Trophoblast cell (in vitro differentiated cells and primary cell): Measurements from ENCODE around the gene RFX3.

Experiments
- DNase-seq, 2 donors: peaks; one replicate each; pipeline ENCODE4 v3.0.0-alpha.2; 2016
- H2AFZ ChIP-seq: 2 replicates; pipeline ENCODE4 v1.6.1; 2013; ENCODE audit warnings: low read length, moderate library complexity, mild to moderate bottlenecking; ENCODE audit not compliant: insufficient read depth, poor library complexity
- H2AK5ac ChIP-seq: 2 replicates; pipeline ENCODE4 v1.6.1; 2013; ENCODE audit warnings: mild to moderate bottlenecking, low read length
- H2BK120ac ChIP-seq: 2 replicates; pipeline ENCODE4 v1.6.1; 2013; ENCODE audit warnings: low read length, mild to moderate bottlenecking, moderate library complexity; ENCODE audit not compliant: insufficient read depth, poor library complexity
- H2BK12ac ChIP-seq: 2 replicates; pipeline ENCODE4 v1.6.1; 2013; ENCODE audit warnings: mild to moderate bottlenecking, low read length, moderate library complexity
- H2BK5ac ChIP-seq: 2 replicates; pipeline ENCODE4 v1.6.1; 2013; ENCODE audit warnings: low read length, low read depth, moderate library complexity, mild to moderate bottlenecking; ENCODE audit not compliant: poor library complexity
- H3K14ac ChIP-seq: 2 replicates; pipeline ENCODE4 v1.6.1; 2013; ENCODE audit warnings: mild to moderate bottlenecking, low read length
- H3K18ac ChIP-seq: 2 replicates; pipeline ENCODE4 v1.6.1; 2013; ENCODE audit warnings: mild to moderate bottlenecking, low read length
- H3K23ac ChIP-seq: 2 replicates; pipeline ENCODE4 v1.6.1; 2013; ENCODE audit warnings: low read length
- H3K27ac ChIP-seq: 2 replicates; pipeline ENCODE4 v1.5.1; 2013; ENCODE audit warnings: low read depth, mild to moderate bottlenecking, inconsistent platforms, low read length, moderate library complexity
- H3K27me3 ChIP-seq: 2 replicates; pipeline ENCODE4 v1.6.1; 2013; ENCODE audit warnings: inconsistent platforms, mild to moderate bottlenecking, low read length, moderate library complexity; ENCODE audit not compliant: insufficient read depth
- H3K36me3 ChIP-seq, 2 experiments: 1 replicate in 1 of 2; 2 replicates in 1 of 2; pipeline ENCODE4 v1.6.1; 2013; ENCODE audit warnings: low read length in 2 of 2, mild to moderate bottlenecking in 2 of 2, moderate library complexity in 1 of 2; ENCODE audit not compliant: insufficient read depth in 2 of 2, control insufficient read depth in 1 of 2
- H3K4ac ChIP-seq: 2 replicates; pipeline ENCODE4 v1.6.1; 2013; ENCODE audit warnings: low read depth, mild to moderate bottlenecking, low read length, moderate library complexity
- H3K4me1 ChIP-seq, 2 experiments: 1 replicate in 1 of 2; 2 replicates in 1 of 2; pipeline ENCODE4 v1.6.1; 2013; ENCODE audit warnings: low read length in 2 of 2, mild to moderate bottlenecking in 2 of 2, moderate library complexity in 1 of 2; ENCODE audit not compliant: insufficient read depth in 2 of 2, control insufficient read depth in 1 of 2
- H3K4me2 ChIP-seq: 2 replicates; pipeline ENCODE4 v1.6.1; 2013; ENCODE audit warnings: inconsistent platforms, mild to moderate bottlenecking, low read length, moderate library complexity
- H3K4me3 ChIP-seq: 2 replicates; pipeline ENCODE4 v1.5.1; 2013; ENCODE audit warnings: mild to moderate bottlenecking, low read depth, low read length, inconsistent platforms
- H3K79me1 ChIP-seq: one replicate; pipeline ENCODE4 v1.6.1; 2013; ENCODE audit warnings: low read length
- H3K79me2 ChIP-seq: 2 replicates; pipeline ENCODE4 v1.6.1; 2013; ENCODE audit warnings: low read length, mild to moderate bottlenecking; ENCODE audit not compliant: control insufficient read depth, insufficient read depth, poor library complexity
- H3K9ac ChIP-seq: 2 replicates; pipeline ENCODE4 v1.6.1; 2013; ENCODE audit warnings: mild to moderate bottlenecking, low read length
- H3K9me3 ChIP-seq: 2 replicates; pipeline ENCODE4 v1.6.1; 2013; ENCODE audit warnings: low read depth, mild to moderate bottlenecking, control low read depth, inconsistent platforms, low read length; ENCODE audit not compliant: insufficient read depth
- H4K12ac ChIP-seq: 2 replicates; pipeline ENCODE4 v1.6.1; 2013; ENCODE audit warnings: low read depth, mild to moderate bottlenecking, low read length, moderate library complexity
- H4K8ac ChIP-seq: 2 replicates; pipeline ENCODE4 v1.6.1; 2013; ENCODE audit warnings: low read depth, mild to moderate bottlenecking, low read length, moderate library complexity
- H4K91ac ChIP-seq: one replicate; pipeline ENCODE4 v1.6.1; 2013; ENCODE audit warnings: low read depth, mild to moderate bottlenecking, low read length, moderate library complexity
- WGBS: extraction: QIAGEN DNeasy Blood & Tissue Kit; methylation state at CpG from one replicate; pipeline ENCODE4 v1.1.7; 2013; ENCODE audit warnings: missing lambda C conversion rate; ENCODE audit not compliant: insufficient read length, insufficient coverage; ENCODE audit errors: extremely low coverage; 5-methylcytosine and 5-hydroxymethylcytosine counted together

The RFX3 gene

GRCh38 chr9:3205421-3206095 is 320.2 kb downstream of the RFX3 start:
- H3K79me1 ChIP-seq, result no peaks in the 10 kb centered on the region
- H2AFZ ChIP-seq, result no peak overlapping the region
- H4K91ac ChIP-seq, result no peak overlapping the region
- no peaks in the 10 kb centered on the region for H3K27me3 ChIP-seq
- no peaks in the 10 kb centered on the region for H3K79me2 ChIP-seq
- DNase-seq, result no peak
- no peak overlapping the region for H3K27ac ChIP-seq
- H2BK5ac ChIP-seq, result no peak overlapping the region
- H2BK12ac ChIP-seq, result no peak overlapping the region
- H4K12ac ChIP-seq, result no peak overlapping the region
- no CpG with 5 or more reads among the region's 1 CpG for WGBS
- no peak overlapping the region for H3K18ac ChIP-seq
- no peaks in the 10 kb centered on the region for H3K4me1 ChIP-seq
- H3K4me2 ChIP-seq, result no peak overlapping the region
- H3K36me3 ChIP-seq, result no peaks in the 10 kb centered on the region
- no peak overlapping the region for H2AK5ac ChIP-seq
- H2BK120ac ChIP-seq, result no peak overlapping the region
- H3K23ac ChIP-seq, result no peak overlapping the region
- H3K4ac ChIP-seq, result no peak overlapping the region
- no peaks in the 10 kb centered on the region for H3K9me3 ChIP-seq
- no peak overlapping the region for H3K9ac ChIP-seq
- H4K8ac ChIP-seq, result no peak overlapping the region
- H3K14ac ChIP-seq, result no peak overlapping the region
- no peak overlapping the region for H3K4me3 ChIP-seq

GRCh38 chr9:3200331-3200774 is 325.4 kb downstream of the RFX3 start:
- H4K91ac ChIP-seq, result no peak overlapping the region
- no peak for DNase-seq
- no peak overlapping the region for H3K4ac ChIP-seq
- no peaks in the 10 kb centered on the region for H3K79me1 ChIP-seq
- no peaks in the 10 kb centered on the region for H3K4me1 ChIP-seq
- H2BK5ac ChIP-seq, result no peak overlapping the region
- H3K36me3 ChIP-seq, result no peaks in the 10 kb centered on the region
- H2BK120ac ChIP-seq, result no peak overlapping the region
- H3K18ac ChIP-seq, result no peak overlapping the region
- no peak overlapping the region for H2AK5ac ChIP-seq
- H4K8ac ChIP-seq, result no peak overlapping the region
- H3K23ac ChIP-seq, result no peak overlapping the region
- no peak overlapping the region for H3K4me3 ChIP-seq
- no peak overlapping the region for H2BK12ac ChIP-seq
- H4K12ac ChIP-seq, result no peak overlapping the region
- H3K79me2 ChIP-seq, result no peaks in the 10 kb centered on the region
- no peaks in the 10 kb centered on the region for H3K9me3 ChIP-seq
- H3K27ac ChIP-seq, result no peak overlapping the region
- H3K27me3 ChIP-seq, result no peaks in the 10 kb centered on the region
- H3K14ac ChIP-seq, result no peak overlapping the region
- no peak overlapping the region for H3K4me2 ChIP-seq
- no CpG with 5 or more reads among the region's 4 CpGs for WGBS
- no peak overlapping the region for H3K9ac ChIP-seq
- H2AFZ ChIP-seq, result no peak overlapping the region

- H3K4me2 ChIP-seq, result no peak overlapping the region
- no CpG with 5 or more reads among the region's 4 CpGs for WGBS
- no peak overlapping the region for H4K91ac ChIP-seq
- no peak overlapping the region for H3K4ac ChIP-seq
- H3K23ac ChIP-seq, result no peak overlapping the region
- H3K27ac ChIP-seq, result no peak overlapping the region
- H3K4me1 ChIP-seq, result no peaks in the 10 kb centered on the region
- DNase-seq, result no peak
- no peak overlapping the region for H3K18ac ChIP-seq
- no peak overlapping the region for H2BK5ac ChIP-seq
- no peaks in the 10 kb centered on the region for H3K79me1 ChIP-seq
- H2BK120ac ChIP-seq, result no peak overlapping the region
- H3K9me3 ChIP-seq, result no peaks in the 10 kb centered on the region
- no peak overlapping the region for H3K9ac ChIP-seq
- no peak overlapping the region for H2AFZ ChIP-seq
- H3K27me3 ChIP-seq, result no peaks in the 10 kb centered on the region
- no peaks in the 10 kb centered on the region for H3K79me2 ChIP-seq
- H2AK5ac ChIP-seq, result no peak overlapping the region
- no peaks in the 10 kb centered on the region for H3K36me3 ChIP-seq
- H3K14ac ChIP-seq, result no peak overlapping the region
- H4K12ac ChIP-seq, result no peak overlapping the region
- no peak overlapping the region for H2BK12ac ChIP-seq
- no peak overlapping the region for H3K4me3 ChIP-seq
- H4K8ac ChIP-seq, result no peak overlapping the region
Observed at GRCh38 chr9:3193791-3194190, 332.0 kb downstream of the RFX3 start.

- H3K4me1 ChIP-seq, result no peaks in the 10 kb centered on the region
- no peak overlapping the region for H2BK5ac ChIP-seq
- no peak overlapping the region for H3K4ac ChIP-seq
- WGBS, result no CpG with 5 or more reads among the region's 5 CpGs
- H3K79me1 ChIP-seq, result no peaks in the 10 kb centered on the region
- H3K14ac ChIP-seq, result no peak overlapping the region
- DNase-seq, result no peak
- no peak overlapping the region for H4K91ac ChIP-seq
- H3K18ac ChIP-seq, result no peak overlapping the region
- no peak overlapping the region for H3K27ac ChIP-seq
- no peak overlapping the region for H3K4me3 ChIP-seq
- no peaks in the 10 kb centered on the region for H3K36me3 ChIP-seq
- no peak overlapping the region for H3K4me2 ChIP-seq
- H4K12ac ChIP-seq, result no peak overlapping the region
- no peak overlapping the region for H2AFZ ChIP-seq
- no peak overlapping the region for H2BK12ac ChIP-seq
- no peaks in the 10 kb centered on the region for H3K27me3 ChIP-seq
- no peak overlapping the region for H2BK120ac ChIP-seq
- no peak overlapping the region for H3K23ac ChIP-seq
- no peaks in the 10 kb centered on the region for H3K9me3 ChIP-seq
- no peak overlapping the region for H4K8ac ChIP-seq
- no peaks in the 10 kb centered on the region for H3K79me2 ChIP-seq
- no peak overlapping the region for H2AK5ac ChIP-seq
- no peak overlapping the region for H3K9ac ChIP-seq
Observed at GRCh38 chr9:3191715-3192114, 334.1 kb downstream of the RFX3 start.
